AG04450 (cell line): ENCODE data around the gene USP21. TPM values are rescaled to one million over a fixed set of nuclear protein-coding genes. Genes with fewer than 3 reads are reported as not detected.

Experiments used
- CTCF ChIA-PET: fragments of 300-600, 350-600 bp; formaldehyde crosslinking; extraction: SDS; loops from one replicate; lab custom pipeline; 2022; ENCODE audit warnings: antibody characterized with exemption, inconsistent platforms; lab: Charles Lee
- POLR2A ChIA-PET: fragments of 350-600 bp; formaldehyde crosslinking; extraction: SDS; loops from one replicate; lab custom pipeline; 2021; ENCODE audit warnings: antibody characterized with exemption, inconsistent platforms; lab: Yijun Ruan, JAX
- DNase-seq: peaks from one replicate; pipeline ENCODE4 v3.0.0-alpha.2; 2011; ENCODE audit warnings: low read depth, low spot score
- H3K27ac ChIP-seq: one replicate; pipeline ENCODE4 v1.5.1; 2012; ENCODE audit warnings: low read depth, low read length, control low read depth
- H3K27me3 ChIP-seq: one replicate; pipeline ENCODE4 v1.6.0; 2012; ENCODE audit warnings: low read length; ENCODE audit not compliant: control insufficient read depth, insufficient read depth
- H3K4me3 ChIP-seq: 2 replicates; pipeline ENCODE4 v1.5.1; 2011; ENCODE audit warnings: mild to moderate bottlenecking, low read depth, low read length, control low read depth
- H3K9me3 ChIP-seq: 2 replicates; pipeline ENCODE4 v1.5.1; 2012; ENCODE audit warnings: low read length; ENCODE audit not compliant: control insufficient read depth, insufficient read depth
- CTCF ChIP-seq: IDR thresholded peaks from 2 replicates; pipeline ENCODE4 v1.5.1; 2011; ENCODE audit warnings: low read depth, low read length, control low read depth, inconsistent platforms
- polyA plus RNA-seq: library from polyadenylated mRNA; depleted of rRNA; stranded (reverse); fragments of >200 nt; gene quantifications from 2 replicates; pipeline ENCODE4 v1.2.3, GENCODE V29; 2011; rRNA removed
- small RNA-seq: library from RNA; depleted of rRNA; stranded (forward); fragments of <200 nt; gene quantifications from one replicate; pipeline ENCODE3, GENCODE V24; 2012; ENCODE audit warnings: low read depth; ENCODE audit not compliant: insufficient read length

Gene USP21
- polyA plus RNA-seq, 1 experiment, result 15.4 TPM

- no peak overlapping the region for H3K4me3 ChIP-seq
- CTCF ChIA-PET, result interaction anchor here (0.7 to 7.0 kb wide), 2 partner anchors 12 to 44 kb away, joined by 10 to 126 read pairs; partner anchors contain the start of genes APOA2 and TOMM40L
- POLR2A ChIA-PET, result no interaction called here
- H3K27ac ChIP-seq, result no peak overlapping the region
- TF ChIP-seq CTCF, result no peak
- H3K9me3 ChIP-seq, result no peaks in the 10 kb centered on the region
- no peak for DNase-seq
- no peaks in the 10 kb centered on the region for H3K27me3 ChIP-seq
Observed at GRCh38 chr1:161214369-161214768, 55.1 kb downstream of the USP21 start.

GRCh38 chr1:161215076-161215475 lies 55.8 kb downstream of the USP21 start, which contains the start of gene FCER1G:
FCER1G (plus strand) TSS chr1:161215295; CDS start chr1:161215322, 27 bp downstream.
- no peak for TF ChIP-seq CTCF
- DNase-seq, result no peak
- POLR2A ChIA-PET, result no interaction called here
- no peaks in the 10 kb centered on the region for H3K27me3 ChIP-seq
- H3K9me3 ChIP-seq, result no peaks in the 10 kb centered on the region
- no peak within 1 kb of the TSS for H3K27ac ChIP-seq
- no peak within 1 kb of the TSS for H3K4me3 ChIP-seq
- CTCF ChIA-PET, result interaction anchor here (3.0 to 3.5 kb wide), 3 partner anchors 11 to 167 kb away, joined by 13 to 62 read pairs (median 14); partner anchors contain the start of gene TOMM40L

Small RNAs within 50 kb of the gene (small RNA-seq; reads per million reads assigned to genes)
- gene RF01225, result not detected

Other genes starting within 250 kb of the USP21 start
- gene ITLN2, start 204.7 kb upstream of the USP21 start, polyA plus RNA-seq, result not detected in 2 replicates
- 1.7 and 2.0 TPM in 2 replicates for gene F11R, start 138.3 kb upstream of the USP21 start, polyA plus RNA-seq
- gene TSTD1, start 120.5 kb upstream of the USP21 start, polyA plus RNA-seq, result 0.33 TPM in 1 of 2 replicates, not detected in the other
- gene USF1, start 113.5 kb upstream of the USP21 start, polyA plus RNA-seq, result 32.6 and 37.6 TPM in 2 replicates
- gene ARHGAP30, start 89.6 kb upstream of the USP21 start, polyA plus RNA-seq, result not detected in 2 replicates
- 0.02 and 0.16 TPM in 2 replicates for gene NECTIN4, start 69.9 kb upstream of the USP21 start, polyA plus RNA-seq
- gene KLHDC9, start 61.1 kb upstream of the USP21 start, polyA plus RNA-seq, result 1.1 and 1.6 TPM in 2 replicates
- 84.2 and 101 TPM in 2 replicates for gene PFDN2, start 41.5 kb upstream of the USP21 start, polyA plus RNA-seq
- 19.2 and 24.3 TPM in 2 replicates for gene NIT1, start 41.4 kb upstream of the USP21 start, polyA plus RNA-seq
- 34.9 and 38.0 TPM in 2 replicates for gene DEDD, start 26.8 kb upstream of the USP21 start, polyA plus RNA-seq
- 129 and 146 TPM in 2 replicates for gene UFC1, start 5.5 kb upstream of the USP21 start, polyA plus RNA-seq
- 9.7 and 9.8 TPM in 2 replicates for gene PPOX, start 6.9 kb downstream of the USP21 start, polyA plus RNA-seq
- 21.8 and 24.7 TPM in 2 replicates for gene B4GALT3, start 18.0 kb downstream of the USP21 start, polyA plus RNA-seq
- gene ADAMTS4, start 39.6 kb downstream of the USP21 start, polyA plus RNA-seq, result 0.52 and 0.72 TPM in 2 replicates
- 150 and 155 TPM in 2 replicates for gene NDUFS2, start 42.9 kb downstream of the USP21 start, polyA plus RNA-seq
- 0.37 and 0.66 TPM in 2 replicates for gene FCER1G, start 55.8 kb downstream of the USP21 start, polyA plus RNA-seq
- gene APOA2, start 64.1 kb downstream of the USP21 start, polyA plus RNA-seq, result not detected in 2 replicates
- 9.3 and 9.9 TPM in 2 replicates for gene TOMM40L, start 66.6 kb downstream of the USP21 start, polyA plus RNA-seq
- not detected in 2 replicates for gene NR1I3, start 78.7 kb downstream of the USP21 start, polyA plus RNA-seq
- gene PCP4L1, start 99.2 kb downstream of the USP21 start, polyA plus RNA-seq, result not detected in 2 replicates
- gene MPZ, start 150.5 kb downstream of the USP21 start, polyA plus RNA-seq, result 0.71 and 0.89 TPM in 2 replicates
- gene SDHC, start 154.9 kb downstream of the USP21 start, polyA plus RNA-seq, result 311 and 335 TPM in 2 replicates
- not detected in 2 replicates for gene CFAP126, start 208.4 kb downstream of the USP21 start, polyA plus RNA-seq